SU-DHL-6 (cell line): ENCODE measurements around the gene BBX.

Experiments used
- EZH2phosphoT487 ChIP-seq: fragments of 200-600 bp; sonication (generic), shearing (Covaris generic); conservative IDR thresholded peaks from 2 replicates; pipeline ENCODE4 v1.6.1; 2018; ENCODE audit warnings: mild to moderate bottlenecking, antibody characterized with exemption, low read length, moderate library complexity, mixed read lengths
- TF ChIP-seq, protein P1 (sequence below): fragments of 200-600 bp; sonication (generic); IDR thresholded peaks from one replicate; pipeline ENCODE4 v1.5.1; 2017; ENCODE audit warnings: antibody characterized with exemption, mild to moderate bottlenecking, low read length, moderate library complexity; ENCODE audit not compliant: insufficient read depth, poor library complexity, severe bottlenecking

DNA sequence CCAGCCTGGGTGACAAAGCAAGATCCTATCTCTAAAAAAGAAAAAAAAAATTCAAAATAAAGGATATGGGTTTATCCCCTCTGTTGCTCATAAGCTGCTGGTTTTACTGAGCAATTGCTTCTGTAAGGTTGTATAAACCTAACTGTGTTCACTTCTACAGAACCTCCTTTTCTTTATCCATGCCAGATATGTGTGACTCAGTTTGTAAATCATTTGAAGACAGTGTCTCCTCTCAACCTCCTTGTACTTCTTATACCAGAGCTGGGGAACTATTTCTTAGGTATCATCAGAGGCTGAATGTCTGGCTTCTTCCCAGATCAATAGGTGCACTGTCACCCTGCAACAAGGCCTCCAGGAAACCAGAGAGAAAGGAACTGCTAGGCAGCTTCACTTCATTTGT lies 294.3 kb downstream of the BBX start:
- TF ChIP-seq, protein P1, sequence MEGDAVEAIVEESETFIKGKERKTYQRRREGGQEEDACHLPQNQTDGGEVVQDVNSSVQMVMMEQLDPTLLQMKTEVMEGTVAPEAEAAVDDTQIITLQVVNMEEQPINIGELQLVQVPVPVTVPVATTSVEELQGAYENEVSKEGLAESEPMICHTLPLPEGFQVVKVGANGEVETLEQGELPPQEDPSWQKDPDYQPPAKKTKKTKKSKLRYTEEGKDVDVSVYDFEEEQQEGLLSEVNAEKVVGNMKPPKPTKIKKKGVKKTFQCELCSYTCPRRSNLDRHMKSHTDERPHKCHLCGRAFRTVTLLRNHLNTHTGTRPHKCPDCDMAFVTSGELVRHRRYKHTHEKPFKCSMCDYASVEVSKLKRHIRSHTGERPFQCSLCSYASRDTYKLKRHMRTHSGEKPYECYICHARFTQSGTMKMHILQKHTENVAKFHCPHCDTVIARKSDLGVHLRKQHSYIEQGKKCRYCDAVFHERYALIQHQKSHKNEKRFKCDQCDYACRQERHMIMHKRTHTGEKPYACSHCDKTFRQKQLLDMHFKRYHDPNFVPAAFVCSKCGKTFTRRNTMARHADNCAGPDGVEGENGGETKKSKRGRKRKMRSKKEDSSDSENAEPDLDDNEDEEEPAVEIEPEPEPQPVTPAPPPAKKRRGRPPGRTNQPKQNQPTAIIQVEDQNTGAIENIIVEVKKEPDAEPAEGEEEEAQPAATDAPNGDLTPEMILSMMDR = no peak
- no peak for TF ChIP-seq EZH2phosphoT487
